PC-3 (cell line): Measurements from ENCODE around the gene PCDHB10.
"Not testable (repeated sequence)": the region's sequence is repeated elsewhere in the genome, so short reads cannot be mapped to it uniquely, and the experiment has no call there.

Source experiments
- EZH2phosphoT487 ChIP-seq: fragments of 300-600 bp; sonication (generic); IDR thresholded peaks from 2 replicates; pipeline ENCODE4 v1.6.1; 2018; ENCODE audit warnings: mild to moderate bottlenecking, antibody characterized with exemption, low read length, borderline replicate concordance
- TF ChIP-seq, protein P1 (sequence below): fragments of 300-600 bp; sonication (generic); conservative IDR thresholded peaks from 2 replicates; pipeline ENCODE4 v1.5.1; 2017; ENCODE audit warnings: antibody characterized with exemption, low read depth, mild to moderate bottlenecking, low read length

DNA sequence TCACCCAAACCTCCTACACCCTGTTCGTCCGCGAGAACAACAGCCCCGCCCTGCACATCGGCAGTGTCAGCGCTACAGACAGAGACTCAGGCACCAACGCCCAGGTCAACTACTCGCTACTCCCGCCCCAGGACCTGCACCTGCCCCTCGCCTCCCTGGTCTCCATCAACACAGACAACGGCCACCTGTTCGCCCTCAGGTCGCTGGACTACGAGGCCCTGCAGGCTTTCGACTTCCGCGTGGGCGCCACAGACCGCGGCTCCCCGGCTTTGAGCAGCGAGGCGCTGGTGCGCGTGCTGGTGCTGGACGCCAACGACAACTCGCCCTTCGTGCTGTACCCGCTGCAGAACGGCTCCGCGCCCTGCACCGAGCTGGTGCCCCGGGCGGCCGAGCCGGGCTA is 9.0 kb downstream of the PCDHB10 start:
- TF ChIP-seq, protein P1, sequence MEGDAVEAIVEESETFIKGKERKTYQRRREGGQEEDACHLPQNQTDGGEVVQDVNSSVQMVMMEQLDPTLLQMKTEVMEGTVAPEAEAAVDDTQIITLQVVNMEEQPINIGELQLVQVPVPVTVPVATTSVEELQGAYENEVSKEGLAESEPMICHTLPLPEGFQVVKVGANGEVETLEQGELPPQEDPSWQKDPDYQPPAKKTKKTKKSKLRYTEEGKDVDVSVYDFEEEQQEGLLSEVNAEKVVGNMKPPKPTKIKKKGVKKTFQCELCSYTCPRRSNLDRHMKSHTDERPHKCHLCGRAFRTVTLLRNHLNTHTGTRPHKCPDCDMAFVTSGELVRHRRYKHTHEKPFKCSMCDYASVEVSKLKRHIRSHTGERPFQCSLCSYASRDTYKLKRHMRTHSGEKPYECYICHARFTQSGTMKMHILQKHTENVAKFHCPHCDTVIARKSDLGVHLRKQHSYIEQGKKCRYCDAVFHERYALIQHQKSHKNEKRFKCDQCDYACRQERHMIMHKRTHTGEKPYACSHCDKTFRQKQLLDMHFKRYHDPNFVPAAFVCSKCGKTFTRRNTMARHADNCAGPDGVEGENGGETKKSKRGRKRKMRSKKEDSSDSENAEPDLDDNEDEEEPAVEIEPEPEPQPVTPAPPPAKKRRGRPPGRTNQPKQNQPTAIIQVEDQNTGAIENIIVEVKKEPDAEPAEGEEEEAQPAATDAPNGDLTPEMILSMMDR: not testable (repeated sequence)
- TF ChIP-seq EZH2phosphoT487: not testable (repeated sequence)
